Ishikawa (cell line): ENCODE data around the gene HMCN1.

ENCODE experiments used
- CEBPB ChIP-seq: IDR thresholded peaks from 2 replicates; pipeline ENCODE4 v1.6.1; 2012
- CREB1 ChIP-seq: IDR thresholded peaks from 2 replicates; pipeline ENCODE4 v1.6.1; 2012; ENCODE audit warnings: low read depth
- RAD21 ChIP-seq: IDR thresholded peaks from 2 replicates; pipeline ENCODE4 v1.6.1; 2012; ENCODE audit warnings: low read depth
- USF1 ChIP-seq: IDR thresholded peaks from 2 replicates; pipeline ENCODE4 v1.6.1; 2012
- ZBTB7A ChIP-seq: IDR thresholded peaks from 2 replicates; pipeline ENCODE4 v1.6.1; 2012; ENCODE audit warnings: low read depth
- TF ChIP-seq, protein P1 (sequence below): IDR thresholded peaks from 2 replicates; pipeline ENCODE4 v1.6.1; 2012; ENCODE audit warnings: low read depth, mild to moderate bottlenecking

GRCh38 chr1:185972096-185972850, 238.1 kb downstream of the HMCN1 start:
- TF ChIP-seq RAD21 (no peak), ZBTB7A (no peak), CEBPB (no peak), USF1 (no peak), CREB1 (no peak)
- TF ChIP-seq, protein P1, sequence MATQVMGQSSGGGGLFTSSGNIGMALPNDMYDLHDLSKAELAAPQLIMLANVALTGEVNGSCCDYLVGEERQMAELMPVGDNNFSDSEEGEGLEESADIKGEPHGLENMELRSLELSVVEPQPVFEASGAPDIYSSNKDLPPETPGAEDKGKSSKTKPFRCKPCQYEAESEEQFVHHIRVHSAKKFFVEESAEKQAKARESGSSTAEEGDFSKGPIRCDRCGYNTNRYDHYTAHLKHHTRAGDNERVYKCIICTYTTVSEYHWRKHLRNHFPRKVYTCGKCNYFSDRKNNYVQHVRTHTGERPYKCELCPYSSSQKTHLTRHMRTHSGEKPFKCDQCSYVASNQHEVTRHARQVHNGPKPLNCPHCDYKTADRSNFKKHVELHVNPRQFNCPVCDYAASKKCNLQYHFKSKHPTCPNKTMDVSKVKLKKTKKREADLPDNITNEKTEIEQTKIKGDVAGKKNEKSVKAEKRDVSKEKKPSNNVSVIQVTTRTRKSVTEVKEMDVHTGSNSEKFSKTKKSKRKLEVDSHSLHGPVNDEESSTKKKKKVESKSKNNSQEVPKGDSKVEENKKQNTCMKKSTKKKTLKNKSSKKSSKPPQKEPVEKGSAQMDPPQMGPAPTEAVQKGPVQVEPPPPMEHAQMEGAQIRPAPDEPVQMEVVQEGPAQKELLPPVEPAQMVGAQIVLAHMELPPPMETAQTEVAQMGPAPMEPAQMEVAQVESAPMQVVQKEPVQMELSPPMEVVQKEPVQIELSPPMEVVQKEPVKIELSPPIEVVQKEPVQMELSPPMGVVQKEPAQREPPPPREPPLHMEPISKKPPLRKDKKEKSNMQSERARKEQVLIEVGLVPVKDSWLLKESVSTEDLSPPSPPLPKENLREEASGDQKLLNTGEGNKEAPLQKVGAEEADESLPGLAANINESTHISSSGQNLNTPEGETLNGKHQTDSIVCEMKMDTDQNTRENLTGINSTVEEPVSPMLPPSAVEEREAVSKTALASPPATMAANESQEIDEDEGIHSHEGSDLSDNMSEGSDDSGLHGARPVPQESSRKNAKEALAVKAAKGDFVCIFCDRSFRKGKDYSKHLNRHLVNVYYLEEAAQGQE = no peak
